Measurements from ENCODE around the gene VRK1.

Gene VRK1

GRCh38 chr14:96776791-96777190, 20.4 kb upstream of the VRK1 start:
- DNase-seq (ENCODE audit: insufficient read length, low spot score) (no peak), FAIRE-seq (no peak)
- TF ChIP-seq CTCF (IDR thresholded peaks at IDR 0.05; ENCODE audit: insufficient read depth, missing control alignments) = no peak

GRCh38 chr14:96780500-96780899, 16.7 kb upstream of the VRK1 start:
- DNase-seq (ENCODE audit: insufficient read length, low spot score) = no peak
- FAIRE-seq = no peak
- TF ChIP-seq CTCF (IDR thresholded peaks at IDR 0.05; ENCODE audit: insufficient read depth, missing control alignments) = no peak

GRCh38 chr14:96781371-96781770, 15.8 kb upstream of the VRK1 start:
- DNase-seq (ENCODE audit: insufficient read length, low spot score) (no peak), FAIRE-seq (no peak)
- no peak for TF ChIP-seq CTCF (IDR thresholded peaks at IDR 0.05; ENCODE audit: insufficient read depth, missing control alignments)

GRCh38 chr14:96782436-96782835, 14.7 kb upstream of the VRK1 start:
- no peak for TF ChIP-seq CTCF (IDR thresholded peaks at IDR 0.05; ENCODE audit: insufficient read depth, missing control alignments)
- DNase-seq (ENCODE audit: insufficient read length, low spot score) (no peak), FAIRE-seq (no peak)

GRCh38 chr14:96783043-96783914, 13.9 kb upstream of the VRK1 start:
- TF ChIP-seq CTCF (IDR thresholded peaks at IDR 0.05; ENCODE audit: insufficient read depth, missing control alignments) = no peak
- FAIRE-seq (no peak), DNase-seq (ENCODE audit: insufficient read length, low spot score) (no peak)

GRCh38 chr14:96783915-96784224, 13.3 kb upstream of the VRK1 start:
- DNase-seq (ENCODE audit: insufficient read length, low spot score) (no peak), FAIRE-seq (no peak)
- no peak for TF ChIP-seq CTCF (IDR thresholded peaks at IDR 0.05; ENCODE audit: insufficient read depth, missing control alignments)

GRCh38 chr14:96790186-96790585, 7.0 kb upstream of the VRK1 start:
- no peak for TF ChIP-seq CTCF (IDR thresholded peaks at IDR 0.05; ENCODE audit: insufficient read depth, missing control alignments)
- FAIRE-seq = no peak
- DNase-seq (ENCODE audit: insufficient read length, low spot score) = no peak

Data from D721Med (cell line).